Activated gamma-delta T cell treated with anti-CD3 and anti-CD28 coated beads, Interleukin-2, amount 50 U/mL, for 16 hours (primary cell): ENCODE data around the gene ANKS1A.

Experiments used
- DNase-seq: peaks from one replicate; pipeline ENCODE4 v3.0.0-alpha.2; 2020; ENCODE audit warnings: low read depth

Gene ANKS1A

GRCh38 chr6:35024551-35025054 lies 135.5 kb downstream of the ANKS1A start:
- DNase-seq, result no peak

GRCh38 chr6:35025232-35026188 lies 136.5 kb downstream of the ANKS1A start:
- no peak for DNase-seq

DNA sequence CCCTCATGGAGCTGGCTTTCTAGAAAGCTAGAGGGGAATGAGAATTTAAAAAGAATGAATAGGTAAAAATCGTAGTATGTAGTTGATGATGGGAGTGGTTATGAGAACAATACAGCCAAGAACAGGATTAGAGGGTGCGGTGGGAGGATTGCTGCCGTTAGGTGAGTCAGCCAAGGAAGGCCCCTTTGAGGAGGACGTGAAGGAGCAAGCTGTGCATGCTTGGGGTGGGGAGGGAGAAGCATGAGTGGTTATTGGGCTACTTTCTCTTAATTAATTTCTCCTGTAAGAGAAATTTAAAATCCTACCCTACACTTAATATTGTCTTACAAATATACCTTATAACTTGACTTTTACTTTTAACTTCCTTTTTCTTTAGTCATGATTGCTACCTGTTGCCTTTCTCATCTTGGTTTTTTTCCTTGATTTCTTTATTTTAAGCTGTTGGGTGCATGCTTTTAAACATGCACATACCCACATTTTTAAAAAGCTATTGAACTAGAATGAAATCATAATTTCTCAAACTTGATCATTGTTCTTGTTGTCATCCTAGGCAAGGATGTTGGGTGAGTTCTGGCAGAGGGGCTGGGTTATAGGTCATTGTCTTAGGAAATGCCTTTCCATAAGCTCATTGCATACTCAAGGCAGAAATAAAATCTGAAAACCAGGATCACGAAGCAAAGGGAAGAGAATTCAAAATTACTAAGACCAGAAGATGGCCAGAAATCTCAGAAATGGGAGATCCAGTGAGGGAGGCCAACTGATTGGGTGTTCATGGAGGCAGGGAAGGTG lies 137.6 kb downstream of the ANKS1A start:
- no peak for DNase-seq

- no peak for DNase-seq
These were observed 138.8 kb downstream of the ANKS1A start for GRCh38 chr6:35027807-35028206.

DNA sequence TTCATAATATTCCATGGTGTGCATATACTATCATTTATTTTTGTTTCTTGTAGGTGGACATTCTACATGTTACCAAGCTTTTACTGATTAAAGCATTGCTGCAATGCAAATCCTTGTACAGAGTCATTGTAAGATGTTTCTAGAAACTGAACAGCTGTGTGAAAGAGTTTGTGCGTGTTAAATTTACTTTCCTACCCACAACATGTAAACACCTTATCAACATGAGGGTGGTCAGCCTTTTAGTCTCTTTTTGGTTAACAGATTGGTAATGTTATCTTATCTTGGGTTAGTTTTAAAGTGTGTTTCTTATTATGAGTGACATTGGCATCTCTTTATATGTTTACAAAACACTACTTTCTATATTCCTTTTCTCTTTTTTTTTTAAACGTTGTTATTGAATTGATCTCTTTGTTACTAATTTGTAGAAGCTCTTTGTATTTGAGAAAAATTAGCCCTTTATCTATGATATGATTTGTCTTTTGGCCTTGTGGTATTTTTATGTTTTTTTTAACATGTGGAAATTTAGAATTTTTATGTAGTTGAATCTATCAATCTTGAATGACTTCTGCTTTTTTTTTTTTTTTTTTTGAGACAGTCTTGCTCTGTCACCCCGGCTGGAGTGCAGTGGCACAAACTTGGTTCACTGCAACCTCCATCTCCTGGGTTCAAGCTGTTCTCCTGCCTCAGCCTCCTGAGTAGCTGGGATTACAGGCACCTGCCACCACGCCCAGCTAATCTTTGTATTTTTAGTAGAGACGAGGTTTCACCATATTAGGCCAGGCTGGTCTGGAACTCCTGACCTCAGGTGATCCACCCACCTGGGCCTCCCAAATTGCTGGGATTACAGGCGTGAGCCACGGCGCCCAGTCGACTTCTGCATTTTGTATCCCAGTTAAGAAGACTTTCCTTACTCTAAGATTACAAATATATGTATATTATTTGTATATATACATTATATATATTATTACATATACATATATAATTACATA lies 140.0 kb downstream of the ANKS1A start:
- DNase-seq, result no peak

- no peak for DNase-seq
These were observed 141.0 kb downstream of the ANKS1A start for GRCh38 chr6:35030099-35030498.

DNA sequence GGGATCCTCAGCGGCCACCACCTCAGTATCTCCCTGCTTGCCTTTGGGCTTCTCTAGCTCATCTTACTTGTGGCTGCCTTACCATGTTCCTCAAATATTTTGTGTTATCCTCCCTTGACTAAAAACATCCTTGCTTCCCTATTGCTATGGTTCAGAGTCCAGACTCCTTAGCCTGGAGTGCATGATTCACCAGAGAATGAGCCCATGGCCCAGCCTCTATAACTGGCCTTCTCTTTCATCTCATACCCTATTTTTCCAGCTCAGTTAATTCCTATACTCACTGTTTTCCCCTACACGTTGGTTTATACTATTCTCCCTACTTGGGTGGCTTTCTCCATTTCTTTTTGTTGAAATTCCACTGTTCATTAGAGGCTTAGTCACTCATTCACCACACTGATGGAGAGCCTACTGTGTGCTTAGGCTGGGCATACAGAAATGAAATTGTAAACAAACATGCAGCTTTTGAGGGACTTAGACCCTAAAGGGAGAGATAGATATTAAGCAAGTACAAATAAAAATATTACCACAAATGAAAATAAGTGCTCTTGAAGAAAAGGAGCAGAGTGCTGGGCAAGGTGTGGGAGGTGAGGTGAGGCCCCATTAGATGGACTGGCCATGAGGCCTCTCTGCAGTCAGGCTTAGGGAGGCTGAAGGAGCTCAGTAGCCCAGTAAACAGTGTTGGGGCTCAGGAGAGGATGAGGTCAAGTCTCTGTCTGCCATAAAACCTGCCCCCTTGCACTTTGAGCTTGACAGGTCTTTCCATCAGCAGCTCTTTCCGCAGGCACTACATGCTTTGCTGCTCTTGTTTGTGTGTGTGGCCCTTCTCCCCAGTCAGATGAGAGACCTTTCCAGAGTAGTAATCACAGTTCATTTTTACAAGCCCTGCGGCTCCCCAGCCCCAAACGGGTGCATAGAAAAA lies 142.8 kb downstream of the ANKS1A start:
- DNase-seq, result no peak

GRCh38 chr6:35033683-35034082 lies 144.6 kb downstream of the ANKS1A start:
- DNase-seq, result no peak

- DNase-seq, result no peak
These were observed 145.5 kb downstream of the ANKS1A start for GRCh38 chr6:35034411-35035191.

DNA sequence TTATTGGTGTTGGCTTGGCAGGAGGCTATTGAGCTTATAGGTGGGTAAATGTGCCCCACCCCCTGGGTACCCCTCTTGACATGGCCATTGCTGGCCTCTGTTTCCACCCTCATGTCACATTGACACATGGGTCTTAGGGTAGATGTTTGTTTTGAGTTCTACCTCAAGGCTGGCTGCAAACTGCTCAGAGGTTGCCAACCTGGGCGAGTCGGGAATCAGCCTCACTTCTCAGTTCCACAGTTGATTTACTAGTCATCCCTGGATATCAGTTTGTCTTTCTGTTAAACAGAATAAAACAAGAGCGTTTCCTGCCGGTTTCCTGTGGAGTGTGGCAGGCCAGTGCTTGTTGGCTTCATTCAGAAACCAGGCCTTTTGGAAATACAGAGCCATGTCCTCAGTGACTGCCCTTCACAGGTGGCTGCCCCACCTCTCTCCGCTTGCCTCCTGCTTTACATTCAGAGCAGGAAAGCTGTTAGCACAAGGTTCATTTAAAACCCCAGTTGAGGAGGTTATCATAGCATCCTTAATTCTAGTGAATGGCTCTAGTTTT lies 146.5 kb downstream of the ANKS1A start:
- DNase-seq, result no peak

DNA sequence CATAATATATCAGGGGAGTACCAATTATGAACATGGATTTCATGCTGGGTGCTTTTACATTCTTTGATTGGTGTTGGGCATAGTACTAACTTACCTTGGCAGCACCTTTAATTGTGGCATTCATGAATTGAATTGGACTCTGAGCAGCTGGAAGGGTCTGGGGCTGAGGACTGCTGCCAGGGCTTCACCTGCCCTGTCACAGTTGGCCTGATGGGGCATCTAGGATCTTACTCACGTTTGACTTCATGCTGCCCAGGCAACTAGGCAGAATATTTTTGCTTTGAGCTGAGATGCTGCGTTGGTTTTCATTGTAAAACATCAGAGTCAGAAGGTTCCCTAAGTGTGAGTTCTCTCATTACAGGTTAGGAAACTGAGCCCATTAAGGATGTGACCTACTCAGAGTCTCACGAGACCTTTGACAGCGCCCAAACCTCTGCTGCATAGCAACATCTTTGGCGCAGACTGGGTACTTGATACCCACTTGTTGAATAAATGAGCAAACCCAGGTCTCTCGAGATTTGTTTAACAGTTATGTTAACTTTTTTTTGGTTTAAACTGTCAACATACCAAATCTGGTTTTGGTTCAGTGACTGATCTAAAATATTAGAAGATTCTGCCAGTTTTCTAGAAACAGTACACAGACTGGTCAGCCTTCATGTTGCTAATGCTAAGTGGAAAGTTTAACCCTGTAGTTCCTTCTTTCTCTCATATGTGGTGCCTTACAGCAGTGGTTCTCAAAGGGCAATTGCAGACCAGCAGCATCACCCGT lies 147.2 kb downstream of the ANKS1A start:
- DNase-seq, result no peak

- DNase-seq, result no peak
These were observed 148.0 kb downstream of the ANKS1A start for GRCh38 chr6:35036828-35037663.

GRCh38 chr6:35037664-35038038 lies 148.6 kb downstream of the ANKS1A start:
- no peak for DNase-seq

DNA sequence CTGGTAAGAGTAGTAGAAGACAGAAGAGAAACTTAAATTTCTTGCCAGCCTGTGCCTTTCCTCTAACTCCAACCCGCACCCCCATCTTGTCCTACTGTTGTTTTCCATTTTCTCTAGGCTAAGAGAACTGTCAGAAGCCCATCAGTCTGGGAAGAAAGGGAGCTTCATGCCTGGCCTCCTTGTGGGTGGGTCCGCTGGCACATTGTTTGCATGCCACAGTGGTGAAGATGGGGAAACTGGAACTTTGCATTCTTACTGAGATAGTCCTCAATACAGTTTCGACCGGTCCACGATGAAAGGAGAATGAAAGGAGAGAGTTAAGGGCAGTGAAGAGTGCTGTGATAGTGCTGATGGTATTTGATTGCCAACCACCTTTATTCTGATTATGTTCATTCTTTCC lies 149.0 kb downstream of the ANKS1A start:
- DNase-seq, result no peak

GRCh38 chr6:35040398-35040797 lies 151.3 kb downstream of the ANKS1A start:
- no peak for DNase-seq

GRCh38 chr6:35041086-35041861 lies 152.2 kb downstream of the ANKS1A start:
- no peak for DNase-seq
